K562 (cell line): ENCODE results near the gene ALDOC. TPM values are rescaled to one million over a fixed set of nuclear protein-coding genes. Genes with fewer than 3 reads are reported as not detected.

Experiments
- CBFB ChIP-seq: sonication (generic); formaldehyde crosslinking; IDR thresholded peaks from 2 replicates; pipeline ENCODE4 v1.4.0; 2020; ENCODE audit warnings: mild to moderate bottlenecking, missing genetic modification reagents
- CBX3 ChIP-seq, 2 experiments: IDR thresholded peaks; 1 replicate in 1 of 2; 2 replicates in 1 of 2; pipeline ENCODE4 v1.6.1; 2012; ENCODE audit warnings: inconsistent platforms in 2 of 2, low read length in 2 of 2, borderline replicate concordance in 1 of 2, control low read depth in 1 of 2
- CBX8 ChIP-seq: fragments of 200-600 bp; sonication (generic); IDR thresholded peaks from 2 replicates; pipeline ENCODE4 v1.6.1; 2012; ENCODE audit warnings: borderline replicate concordance, mixed run types, low read depth, mild to moderate bottlenecking, moderate library complexity, mixed read lengths, low read length, control low read depth, inconsistent platforms; ENCODE audit not compliant: poor library complexity, severe bottlenecking; ENCODE audit errors: extremely low read depth
- CTCFL ChIP-seq: IDR thresholded peaks from 2 replicates; pipeline ENCODE4 v1.6.1; 2011; ENCODE audit warnings: borderline replicate concordance, low read depth, mild to moderate bottlenecking, moderate library complexity, low read length; ENCODE audit not compliant: insufficient read depth, poor library complexity, severe bottlenecking
- E2F4 ChIP-seq: sonication (generic); formaldehyde crosslinking; IDR thresholded peaks from 2 replicates; pipeline ENCODE4 v1.8.0; 2022; ENCODE audit warnings: mild to moderate bottlenecking, low read depth, missing genetic modification reagents
- ERF ChIP-seq: fragments of 450-650 bp; formaldehyde crosslinking; IDR thresholded peaks from 2 replicates; pipeline ENCODE4 v1.4.0; 2020; ENCODE audit warnings: mild to moderate bottlenecking, mixed read lengths
- GABPB1 ChIP-seq: sonication (generic); formaldehyde crosslinking; IDR thresholded peaks from 2 replicates; pipeline ENCODE4 v1.8.0; 2022; ENCODE audit warnings: mild to moderate bottlenecking, missing genetic modification reagents
- GTF2E2 ChIP-seq: fragments of 200-800 bp; sonication (Bioruptor generic); IDR thresholded peaks from 2 replicates; pipeline ENCODE4 v1.6.1; 2016; ENCODE audit warnings: missing genetic modification characterization, missing compliant biosample characterization
- ILF3 ChIP-seq: fragments of 450-650 bp; IDR thresholded peaks from 2 replicates; pipeline ENCODE4 v1.6.1; 2018; ENCODE audit warnings: antibody characterized with exemption, mild to moderate bottlenecking, moderate library complexity, borderline replicate concordance
- KDM1A ChIP-seq, 2 experiments: fragments of 450-650 bp; IDR thresholded peaks; 2 replicates each; pipeline ENCODE4 v1.6.1; 2016; ENCODE audit warnings: mild to moderate bottlenecking in 2 of 2
- PKNOX1 ChIP-seq: fragments of 450-650 bp; IDR thresholded peaks from 2 replicates; pipeline ENCODE4 v1.6.1; 2016
- RCOR1 ChIP-seq, 2 experiments: IDR thresholded peaks; 2 replicates each; pipeline ENCODE4 v1.6.1; 2012; ENCODE audit warnings: low read depth in 2 of 2, low read length in 2 of 2, borderline replicate concordance in 1 of 2, improper control_type of control experiment in 1 of 2
- RHOXF2B ChIP-seq: fragments of 250-450 bp; sonication (Bioruptor Pico); conservative IDR thresholded peaks from 2 replicates; pipeline ENCODE4 v1.5.1; 2021
- SMAD3 ChIP-seq: fragments of 450-650 bp; formaldehyde crosslinking; conservative IDR thresholded peaks from 2 replicates; pipeline ENCODE4 v1.4.0; 2020; ENCODE audit warnings: mild to moderate bottlenecking
- SMARCE1 ChIP-seq: fragments of 450-650 bp; IDR thresholded peaks from 2 replicates; pipeline ENCODE4 v1.7.1; 2016; ENCODE audit warnings: mild to moderate bottlenecking
- SRSF1 ChIP-seq: fragments of 200-400 bp; formaldehyde crosslinking; IDR thresholded peaks from 2 replicates; pipeline ENCODE4 v1.6.1; 2017; ENCODE audit warnings: mild to moderate bottlenecking, low read depth, low read length, moderate library complexity
- TAL1 ChIP-seq: fragments of 450-650 bp; IDR thresholded peaks from 2 replicates; pipeline ENCODE4 v1.6.1; 2016; ENCODE audit warnings: mild to moderate bottlenecking
- THRAP3 ChIP-seq: fragments of 450-650 bp; IDR thresholded peaks from 2 replicates; pipeline ENCODE4 v1.6.1; 2016; ENCODE audit warnings: mild to moderate bottlenecking, inconsistent platforms, borderline replicate concordance
- ZBED1 ChIP-seq: IDR thresholded peaks from 2 replicates; pipeline ENCODE4 v1.6.1; 2014
- ZNF146 ChIP-seq: IDR thresholded peaks from one replicate; pipeline ENCODE4 v1.6.1; 2018; ENCODE audit warnings: missing compliant biosample characterization; ENCODE audit not compliant: unreplicated experiment
- ZNF436 ChIP-seq: fragments of 250-450, 450-650 bp; sonication (Bioruptor Pico); formaldehyde crosslinking; IDR thresholded peaks from 2 replicates; pipeline ENCODE4 v1.7.0; 2020; ENCODE audit warnings: mild to moderate bottlenecking
- ZNF57 ChIP-seq: fragments of 450-650 bp; formaldehyde crosslinking; IDR thresholded peaks from 2 replicates; pipeline ENCODE4 v1.4.0; 2020; ENCODE audit warnings: mild to moderate bottlenecking, moderate library complexity
- ZNF584 ChIP-seq: fragments of 200-800 bp; sonication (Bioruptor generic); IDR thresholded peaks from 2 replicates; pipeline ENCODE4 v1.6.1; 2016; ENCODE audit warnings: low read depth, mild to moderate bottlenecking, missing genetic modification characterization, missing compliant biosample characterization
- ZNF707 ChIP-seq: fragments of 250-450 bp; sonication (Bioruptor Pico); conservative IDR thresholded peaks from 2 replicates; pipeline ENCODE4 v1.8.0; 2022; ENCODE audit warnings: inconsistent platforms, mild to moderate bottlenecking, moderate library complexity
- polyA plus RNA-seq, 8 experiments: library from polyadenylated mRNA; depleted of rRNA in 4 of 8; stranded (reverse) in 5 of 8; unstranded in 3 of 8; fragments of >200 nt; fragmentation: Nextera tagmentation in 2 of 8; fragmentation: Illumina TruSeq in 1 of 8; extraction: Ambion mirVana in 2 of 8; extraction: Trizol in 1 of 8; gene quantifications; 2 replicates each; pipeline versions ENCODE4 v1.2.1 to v1.2.3, GENCODE V29; 2011 to 2014; ENCODE audit warnings: inconsistent platforms in 1 of 8, missing spikeins in 1 of 8
- total RNA-seq, 7 experiments: library from RNA; depleted of rRNA in 6 of 7; stranded (reverse); fragments of >200 nt in 6 of 7; fragmentation: Illumina TruSeq in 2 of 7; extraction: Trizol in 2 of 7; gene quantifications; 2 replicates each; pipeline versions ENCODE4 v1.2.1 to v1.2.3, GENCODE V29; 2011 to 2021; ENCODE audit warnings: low replicate concordance in 1 of 7
- TF ChIP-seq, protein P1 (sequence below): fragments of 250-450 bp; sonication (Bioruptor Pico); IDR thresholded peaks from 2 replicates; pipeline ENCODE4 v1.4.0; 2020

ALDOC gene
- total and polyA plus RNA-seq, 9 of the 15 experiments (the other 6 are each of a cell fraction or from before 2014, with no cell fraction given), result 43.2 to 263 (median 99.2) TPM

DNA sequence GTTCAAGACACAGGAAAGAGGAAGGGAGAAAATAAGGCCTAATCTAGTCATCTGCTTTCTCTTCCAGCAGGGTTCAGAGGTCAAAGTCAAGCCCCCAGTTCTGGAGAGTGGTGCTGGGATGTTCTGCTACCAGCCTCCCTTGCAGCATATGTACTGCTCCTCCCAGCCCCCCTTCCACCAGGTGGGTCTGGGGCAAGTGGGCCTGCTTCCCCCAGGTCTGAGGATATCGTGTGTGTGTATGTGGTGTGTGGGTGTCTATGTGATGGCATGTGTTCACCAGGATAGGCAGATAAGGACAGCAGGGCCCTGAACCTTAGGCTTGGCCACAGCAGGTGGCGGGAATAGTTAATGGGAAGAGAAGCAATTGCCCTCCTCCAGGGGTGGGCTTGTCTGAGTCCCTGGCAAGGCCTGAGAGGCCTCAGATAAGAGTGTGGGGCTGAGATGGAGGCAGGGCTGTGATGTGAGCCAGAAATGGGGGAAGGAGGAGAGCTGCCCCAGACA, 49.5 kb downstream of the ALDOC start (continued):
- TF ChIP-seq ERF (0 out of 2 replicates have a peak, but pooled peaks have one; percentile 41), KDM1A (IDR thresholded peaks at IDR 0.05) (peak; percentile 93 to 95), TAL1 (peak; percentile 99), E2F4 (CRISPR knock-in tag) (no peak), GABPB1 (CRISPR knock-in tag) (peak; percentile 27), CTCFL (no peak), THRAP3 (no peak), ZBED1 (peak; percentile 78; the same call in 1 of the 2 replicates), RHOXF2B (CRISPR knock-in tag) (no peak), CBX3 (IDR thresholded peaks at IDR 0.05; ENCODE audit: borderline replicate concordance in 1 of 2, low read length in 2 of 2) (peak in 1 of 2 experiments; percentile 91; a peak in 2 of 3 replicates), PKNOX1 (no peak; the same call in 1 of the 2 replicates), ZNF707 (no peak), ZNF436 (no peak), CBX8 (no peak), GTF2E2 (tag) (no peak), ILF3 (no peak), SMARCE1 (peak; percentile 91), ZNF146 (CRISPR knock-in tag) (no peak), RCOR1 (IDR thresholded peaks at IDR 0.05; ENCODE audit: borderline replicate concordance in 1 of 2, low read depth in 2 of 2, low read length in 2 of 2) (peak; percentile 64 to 65; a peak in 3 of 4 replicates), CBFB (CRISPR knock-in tag) (peak; percentile 82), SMAD3 (CRISPR knock-in tag) (peak; percentile 81), ZNF57 (CRISPR knock-in tag) (no peak), ZNF584 (peak; percentile 89; the same call in 1 of the 2 replicates), SRSF1 (no peak)
- TF ChIP-seq, protein P1, sequence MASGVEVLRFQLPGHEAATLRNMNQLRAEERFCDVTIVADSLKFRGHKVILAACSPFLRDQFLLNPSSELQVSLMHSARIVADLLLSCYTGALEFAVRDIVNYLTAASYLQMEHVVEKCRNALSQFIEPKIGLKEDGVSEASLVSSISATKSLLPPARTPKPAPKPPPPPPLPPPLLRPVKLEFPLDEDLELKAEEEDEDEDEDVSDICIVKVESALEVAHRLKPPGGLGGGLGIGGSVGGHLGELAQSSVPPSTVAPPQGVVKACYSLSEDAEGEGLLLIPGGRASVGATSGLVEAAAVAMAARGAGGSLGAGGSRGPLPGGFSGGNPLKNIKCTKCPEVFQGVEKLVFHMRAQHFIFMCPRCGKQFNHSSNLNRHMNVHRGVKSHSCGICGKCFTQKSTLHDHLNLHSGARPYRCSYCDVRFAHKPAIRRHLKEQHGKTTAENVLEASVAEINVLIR (CRISPR knock-in tag), result no peak
